Measurements from ENCODE around the gene SELP. TPM values are rescaled to one million over a fixed set of nuclear protein-coding genes. Genes with fewer than 3 reads are reported as not detected.
"Not testable (repeated sequence)": the region's sequence is repeated elsewhere in the genome, so short reads cannot be mapped to it uniquely, and the experiment has no call there.

SELP gene
- 10 to 100 TPM; 12.4 to 22.5 TPM for total RNA-seq
- long read RNA-seq, partial matches to known transcripts = 3 of 22 reads
- long read RNA-seq, other reads (novel, unspliced or antisense) = 16 of 22 reads

- ATAC-seq = no peak
- DNase-seq = no peak
- intact Hi-C loops (cut with DNase I) = no loop called here
Measured at GRCh38 chr1:169630006-169630405, at the start of gene SELP. TSS of gene SELP (minus strand) at chr1:169630124. CDS start at chr1:169630074, 50 bp downstream.

- no peak for ATAC-seq
- intact Hi-C loops (cut with DNase I) = no loop called here
Measured at GRCh38 chr1:169679692-169680091, 49.8 kb upstream of the SELP start.

GRCh38 chr1:169676001-169676400 is 46.1 kb upstream of the SELP start:
- peak in 1 of 2 donors; percentile 54 for ATAC-seq
- DNase-seq = no peak
- intact Hi-C loops (cut with DNase I) = no loop called here

More at GRCh38 chr1:169679692-169680091, 49.8 kb upstream of the SELP start:
- DNase-seq = no peak

GRCh38 chr1:169670836-169671235 is 40.9 kb upstream of the SELP start:
- DNase-seq (peak; percentile 21), ATAC-seq (no peak)
- intact Hi-C loops (cut with DNase I) = no loop called here

GRCh38 chr1:169670244-169670643 is 40.3 kb upstream of the SELP start:
- ATAC-seq; DNase-seq; intact Hi-C loops (cut with DNase I): not testable (repeated sequence)

GRCh38 chr1:169667699-169668596 is 38.0 kb upstream of the SELP start:
- DNase-seq = not testable (repeated sequence)

GRCh38 chr1:169667227-169667639 is 37.3 kb upstream of the SELP start:
- ATAC-seq; intact Hi-C loops (cut with DNase I); DNase-seq: not testable (repeated sequence)

More at GRCh38 chr1:169667699-169668596, 38.0 kb upstream of the SELP start:
- ATAC-seq; intact Hi-C loops (cut with DNase I): not testable (repeated sequence)

GRCh38 chr1:169662680-169663079 is 32.8 kb upstream of the SELP start:
- not testable (repeated sequence) for DNase-seq, ATAC-seq

GRCh38 chr1:169661066-169661465 is 31.1 kb upstream of the SELP start:
- intact Hi-C loops (cut with DNase I); DNase-seq; ATAC-seq: not testable (repeated sequence)

More at GRCh38 chr1:169662680-169663079, 32.8 kb upstream of the SELP start:
- intact Hi-C loops (cut with DNase I) = not testable (repeated sequence)

- DNase-seq; intact Hi-C loops (cut with DNase I); ATAC-seq: not testable (repeated sequence)
Measured at GRCh38 chr1:169658777-169659176, 28.9 kb upstream of the SELP start.

GRCh38 chr1:169653873-169654272 is 23.9 kb upstream of the SELP start:
- no peak for DNase-seq
- intact Hi-C loops (cut with DNase I) = no loop called here
- ATAC-seq = no peak

- ATAC-seq (no peak), DNase-seq (no peak)
- intact Hi-C loops (cut with DNase I) = no loop called here
Measured at GRCh38 chr1:169651035-169651434, 21.1 kb upstream of the SELP start.

- no peak for DNase-seq
- ATAC-seq = no peak
- intact Hi-C loops (cut with DNase I) = no loop called here
Measured at GRCh38 chr1:169650551-169650950, 20.6 kb upstream of the SELP start.

- no peak for DNase-seq
- no peak for ATAC-seq
- intact Hi-C loops (cut with DNase I) = no loop called here
Measured at GRCh38 chr1:169648709-169649108, 18.8 kb upstream of the SELP start.

GRCh38 chr1:169648187-169648586 is 18.3 kb upstream of the SELP start:
- ATAC-seq (no peak), DNase-seq (no peak)
- intact Hi-C loops (cut with DNase I) = no loop called here

GRCh38 chr1:169647512-169647911 is 17.6 kb upstream of the SELP start:
- DNase-seq = no peak
- intact Hi-C loops (cut with DNase I) = no loop called here
- ATAC-seq = no peak

GRCh38 chr1:169644297-169644696 is 14.4 kb upstream of the SELP start:
- intact Hi-C loops (cut with DNase I) = no loop called here
- DNase-seq = no peak
- ATAC-seq = no peak

GRCh38 chr1:169634877-169635276 is 5.0 kb upstream of the SELP start:
- ATAC-seq = no peak
- no peak for DNase-seq
- intact Hi-C loops (cut with DNase I) = no loop called here

GRCh38 chr1:169634145-169634544 is 4.2 kb upstream of the SELP start:
- ATAC-seq = no peak
- intact Hi-C loops (cut with DNase I) = no loop called here
- no peak for DNase-seq

GRCh38 chr1:169631249-169631648 is 1.3 kb upstream of the SELP start:
- ATAC-seq (no peak), DNase-seq (no peak)
- intact Hi-C loops (cut with DNase I) = no loop called here
